UCSD-AML1 (cell line): ENCODE results near the gene ZMYND11.

Experiments
- DNase-seq: peaks from one replicate; lab custom pipeline; 2025; ENCODE audit not compliant: unreplicated experiment; lab: John Stamatoyannopoulos, UW

Gene ZMYND11

GRCh38 chr10:190216-190615 is 55.0 kb downstream of the ZMYND11 start:
- DNase-seq = no peak

- DNase-seq = no peak
These were observed 56.7 kb downstream of the ZMYND11 start for GRCh38 chr10:191703-192518.

DNA sequence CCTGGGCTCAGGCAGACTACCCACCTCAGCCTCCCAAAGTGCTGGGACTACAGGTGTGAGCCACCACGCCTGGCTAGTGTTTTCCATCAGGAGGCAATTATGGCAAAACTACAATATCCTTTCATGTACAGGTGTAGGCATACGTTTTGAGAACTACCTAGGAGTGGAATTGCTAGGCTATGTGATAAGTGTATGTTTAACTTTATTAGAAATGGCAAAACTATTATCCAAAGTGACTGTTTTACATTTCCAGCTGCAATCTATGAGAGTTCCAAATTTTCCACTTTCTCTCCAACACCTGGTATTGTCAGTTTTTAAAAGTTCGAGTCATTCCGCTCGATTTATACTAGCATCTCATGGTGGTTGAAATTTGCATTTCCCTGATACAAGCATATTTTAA is 59.0 kb downstream of the ZMYND11 start:
- DNase-seq = no peak

GRCh38 chr10:200405-200804 is 65.2 kb downstream of the ZMYND11 start:
- no peak for DNase-seq

- no peak for DNase-seq
These were observed 66.1 kb downstream of the ZMYND11 start for GRCh38 chr10:201328-201771.

GRCh38 chr10:208616-209015 is 73.4 kb downstream of the ZMYND11 start:
- DNase-seq = no peak

DNA sequence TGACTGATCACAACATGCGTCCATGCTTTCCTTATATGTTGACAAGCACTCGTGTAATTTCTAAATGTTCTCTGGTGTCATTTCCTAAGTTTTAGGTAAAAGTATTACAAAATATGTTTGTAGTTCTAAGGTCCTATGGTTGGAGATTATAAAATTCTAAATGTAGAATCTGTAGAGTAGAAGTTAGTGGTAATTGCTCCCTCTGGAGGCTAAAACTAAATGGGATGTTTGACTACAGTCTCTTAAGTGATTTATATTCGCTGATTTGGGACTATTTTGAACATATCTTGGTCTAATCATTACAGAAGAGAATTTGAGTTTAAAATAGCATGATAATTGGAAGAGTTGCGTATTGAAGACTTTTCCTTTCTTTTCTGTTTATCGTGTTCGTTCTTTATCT is 74.1 kb downstream of the ZMYND11 start:
- DNase-seq = no peak

DNA sequence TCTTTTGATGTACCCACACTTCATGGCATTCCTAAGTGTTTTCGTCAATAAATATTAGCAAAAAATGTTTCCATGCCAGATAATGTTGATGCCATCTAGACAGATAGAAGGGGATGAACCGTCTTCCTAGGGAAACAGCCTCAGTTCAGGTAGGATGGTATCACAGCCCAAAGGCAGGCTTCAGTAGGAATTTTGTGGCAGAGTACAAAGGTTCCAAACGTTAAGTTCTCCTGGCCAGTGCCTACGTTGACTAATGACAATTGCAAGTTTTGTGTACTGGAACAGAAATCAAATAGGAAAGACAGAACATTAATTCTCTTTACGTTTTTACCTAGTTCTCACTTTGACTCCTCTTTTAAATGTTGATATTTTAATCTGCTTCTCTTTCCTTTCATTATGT is 75.0 kb downstream of the ZMYND11 start:
- no peak for DNase-seq

- no peak for DNase-seq
These were observed 80.2 kb downstream of the ZMYND11 start for GRCh38 chr10:215444-215843.

DNA sequence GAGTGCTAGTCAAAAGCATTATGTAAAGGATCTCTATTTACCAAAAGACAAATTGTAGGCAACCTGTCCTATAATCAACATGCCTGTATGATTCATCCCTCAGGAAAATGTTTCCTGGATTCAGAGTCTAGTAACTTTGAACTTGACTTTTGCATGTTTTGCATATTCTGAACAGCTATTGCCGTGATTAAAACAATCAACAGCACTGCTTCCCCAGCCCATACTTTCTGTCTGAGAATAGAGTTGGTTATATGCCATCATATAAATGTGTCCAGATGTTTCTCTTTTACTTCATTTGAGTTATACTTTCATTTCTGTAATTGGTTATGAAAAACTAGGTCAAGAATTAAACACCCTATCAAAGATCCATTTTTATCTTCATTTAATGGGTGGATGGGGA is 83.5 kb downstream of the ZMYND11 start:
- DNase-seq = no peak

DNA sequence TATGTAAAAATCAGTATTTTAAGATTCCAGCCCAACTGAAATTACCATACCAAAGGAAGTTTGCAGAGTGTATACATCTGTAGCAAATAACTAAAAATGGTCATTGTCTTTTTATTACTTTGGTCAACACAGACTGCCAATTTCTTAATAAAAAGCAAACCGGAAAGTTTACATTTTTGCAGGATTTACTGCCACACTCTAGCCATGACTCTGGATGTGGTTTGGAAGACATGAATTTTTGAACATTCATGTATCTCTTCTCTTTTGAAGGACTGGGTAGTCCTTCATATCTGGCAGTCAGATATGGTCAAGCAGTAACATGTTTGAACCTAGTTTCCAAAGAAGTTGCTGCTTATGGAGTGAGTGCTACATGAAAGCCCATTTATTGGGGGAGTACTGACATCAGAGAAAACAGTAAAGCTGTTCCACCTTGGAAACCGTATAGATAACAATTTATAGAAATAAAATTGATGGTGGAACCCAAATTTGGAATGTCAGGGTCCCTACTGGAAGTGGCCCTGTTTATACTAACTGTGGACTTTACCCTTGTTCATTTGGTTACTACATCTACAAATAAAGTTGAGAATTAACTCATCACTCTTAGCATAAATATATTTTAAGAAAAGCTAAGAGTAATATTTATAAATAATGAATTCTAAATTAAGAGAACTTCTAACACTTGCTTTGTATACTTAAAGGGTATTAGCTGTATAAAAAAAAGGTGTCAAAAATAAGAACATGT is 84.6 kb downstream of the ZMYND11 start:
- no peak for DNase-seq

DNA sequence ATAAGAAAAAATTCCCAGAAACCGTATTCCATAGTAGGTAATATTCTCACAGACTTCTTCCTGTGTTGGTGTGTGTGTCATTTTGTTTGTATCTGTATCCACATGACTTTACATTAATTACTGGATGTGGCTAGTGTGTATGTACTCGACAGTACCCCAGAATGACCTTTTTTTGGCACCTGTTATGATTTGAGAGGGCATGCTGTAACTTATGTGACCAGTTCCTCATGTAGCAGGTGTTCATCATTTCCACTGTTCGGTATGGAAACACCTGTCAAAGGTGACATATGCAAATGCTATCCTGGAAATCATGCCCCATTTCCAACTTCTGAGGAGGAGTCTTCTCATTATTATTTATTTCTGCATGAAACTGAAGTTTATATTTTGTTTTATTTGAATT is 89.3 kb downstream of the ZMYND11 start:
- no peak for DNase-seq

DNA sequence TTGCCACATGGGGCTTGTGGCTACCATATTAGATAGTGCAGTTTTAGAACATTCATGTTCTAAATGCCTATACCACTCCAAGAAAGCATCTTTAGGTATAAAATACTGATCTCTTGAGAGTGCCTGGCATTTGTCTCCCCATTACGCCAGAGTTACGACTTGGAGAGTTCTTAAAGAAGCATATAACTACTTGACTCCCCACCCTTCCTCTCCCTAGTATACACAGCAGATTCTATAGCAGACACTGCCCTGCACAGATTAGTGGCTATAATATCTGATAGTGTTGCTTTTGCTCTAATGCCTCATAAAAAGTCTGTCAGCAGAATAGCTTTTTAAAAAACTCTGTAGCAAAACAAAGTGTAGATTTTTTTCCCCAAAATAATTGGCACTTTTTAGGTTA is 90.8 kb downstream of the ZMYND11 start:
- DNase-seq = no peak

- DNase-seq = no peak
These were observed 91.8 kb downstream of the ZMYND11 start for GRCh38 chr10:227014-227413.

DNA sequence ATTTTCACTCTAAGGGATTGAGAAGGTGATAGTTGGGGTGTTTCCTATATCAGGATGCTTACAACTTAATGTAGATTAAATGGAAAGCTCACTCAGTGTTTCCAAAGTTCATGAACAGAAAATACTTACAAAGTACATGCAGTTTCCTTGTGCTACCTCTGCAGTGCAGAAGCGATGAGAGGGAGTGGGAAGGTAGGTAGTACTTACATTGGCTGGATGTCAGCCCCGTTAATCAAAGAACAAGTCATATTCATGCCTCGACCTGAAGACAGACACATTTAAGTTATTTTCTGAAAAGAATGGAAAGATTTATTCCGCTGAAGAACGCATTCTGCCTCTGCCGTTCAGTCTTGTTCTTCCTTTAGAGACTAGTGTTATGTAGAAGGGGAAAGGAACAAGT is 93.1 kb downstream of the ZMYND11 start:
- no peak for DNase-seq

GRCh38 chr10:230758-231157 is 95.5 kb downstream of the ZMYND11 start:
- DNase-seq = no peak

- no peak for DNase-seq
These were observed 96.8 kb downstream of the ZMYND11 start for GRCh38 chr10:232061-232460.

- no peak for DNase-seq
These were observed 97.6 kb downstream of the ZMYND11 start for GRCh38 chr10:232878-233277.

- no peak for DNase-seq
These were observed 99.6 kb downstream of the ZMYND11 start for GRCh38 chr10:234708-235406.

- DNase-seq = no peak
These were observed 100.7 kb downstream of the ZMYND11 start for GRCh38 chr10:235915-236314.

DNA sequence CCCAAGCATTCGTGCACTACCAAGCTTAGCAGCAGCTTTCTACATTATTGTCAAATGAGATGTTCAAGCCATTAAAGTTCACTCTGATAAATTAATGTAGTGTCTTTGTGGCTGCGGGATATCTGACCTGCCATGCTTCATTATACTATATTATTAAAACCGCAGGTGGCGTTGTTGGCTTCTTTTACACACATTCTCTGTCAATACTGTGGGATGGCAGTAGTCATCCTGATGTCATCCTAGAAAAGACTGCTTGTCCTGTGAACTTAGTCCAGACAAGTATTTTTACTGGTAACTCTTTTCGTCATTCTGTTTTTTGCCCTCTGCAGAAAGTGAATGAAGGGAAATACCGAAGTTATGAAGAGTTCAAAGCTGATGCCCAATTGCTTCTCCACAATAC is 103.9 kb downstream of the ZMYND11 start:
- DNase-seq = no peak

GRCh38 chr10:241451-241850 is 106.2 kb downstream of the ZMYND11 start:
- no peak for DNase-seq
